GM04503 (cell line): ENCODE measurements around the gene BSG.

ENCODE experiments used
- DNase-seq: peaks from one replicate; pipeline ENCODE4 v3.0.0-alpha.2; 2012; ENCODE audit warnings: low read depth

BSG gene

GRCh38 chr19:540867-541637 is 31.3 kb upstream of the BSG start:
- DNase-seq = no peak

- DNase-seq = no peak
These were observed 30.7 kb upstream of the BSG start for GRCh38 chr19:541699-542098.

- DNase-seq = no peak
These were observed 30.1 kb upstream of the BSG start for GRCh38 chr19:542173-542866.

GRCh38 chr19:543910-544608 is 28.3 kb upstream of the BSG start, which contains the start of gene GZMM:
Gene GZMM (plus strand): TSS chr19:544053. CDS start chr19:544072, 19 bp downstream.
- DNase-seq = no peak

GRCh38 chr19:547117-547516 is 25.3 kb upstream of the BSG start:
- no peak for DNase-seq

GRCh38 chr19:547836-548720 is 24.3 kb upstream of the BSG start:
- no peak for DNase-seq

GRCh38 chr19:548886-549830 is 23.2 kb upstream of the BSG start:
- DNase-seq = no peak

GRCh38 chr19:554817-555216 is 17.6 kb upstream of the BSG start:
- no peak for DNase-seq

GRCh38 chr19:555474-555808 is 17.0 kb upstream of the BSG start:
- no peak for DNase-seq

- no peak for DNase-seq
These were observed 15.6 kb upstream of the BSG start for GRCh38 chr19:556611-557382.

GRCh38 chr19:558770-559439 is 13.5 kb upstream of the BSG start:
- no peak for DNase-seq

GRCh38 chr19:560121-560520 is 12.3 kb upstream of the BSG start:
- no peak for DNase-seq

- no peak for DNase-seq
These were observed 6.0 kb upstream of the BSG start for GRCh38 chr19:566403-566802.

- DNase-seq = no peak
These were observed 5.6 kb upstream of the BSG start for GRCh38 chr19:566844-567243.

- DNase-seq = no peak
These were observed 5.0 kb upstream of the BSG start for GRCh38 chr19:567296-567900.

- DNase-seq = no peak
These were observed 2.1 kb upstream of the BSG start for GRCh38 chr19:570251-570686.

- no peak for DNase-seq
These were observed 1.3 kb upstream of the BSG start for GRCh38 chr19:570937-571565.

GRCh38 chr19:571566-571974 is 826 bp upstream of the BSG start:
- no peak for DNase-seq
